Stomach (tissue), 4 donors: ENCODE results near the gene IPO11.

Experiments used
- EP300 ChIP-seq: sonication (generic); formaldehyde crosslinking; IDR thresholded peaks from one replicate; pipeline ENCODE4 v1.6.1; 2017; ENCODE audit warnings: antibody characterized with exemption
- POLR2A ChIP-seq, 4 donors: fragments of 450-650 bp; IDR thresholded peaks; one replicate each; pipeline ENCODE4 v1.6.1; 2016; ENCODE audit warnings: antibody characterized with exemption in 4 of 4, control low read depth in 2 of 4, mild to moderate bottlenecking in 1 of 4, moderate library complexity in 1 of 4
- POLR2AphosphoS5 ChIP-seq, 3 donors: sonication (generic); formaldehyde crosslinking; IDR thresholded peaks; one replicate each; pipeline ENCODE4 v1.6.1; 2016; ENCODE audit warnings: antibody characterized with exemption in 3 of 3
- TF ChIP-seq, protein P1 (sequence below), 7 experiments: fragments of 450-650 bp in 4 of 7; fragments of 200-600 bp in 3 of 7; sonication (generic) in 3 of 7; IDR thresholded peaks; one replicate each; pipeline ENCODE4 v1.5.1; 2016 to 2019; ENCODE audit warnings: antibody characterized with exemption in 7 of 7, control low read depth in 2 of 7, mild to moderate bottlenecking in 1 of 7

DNA sequence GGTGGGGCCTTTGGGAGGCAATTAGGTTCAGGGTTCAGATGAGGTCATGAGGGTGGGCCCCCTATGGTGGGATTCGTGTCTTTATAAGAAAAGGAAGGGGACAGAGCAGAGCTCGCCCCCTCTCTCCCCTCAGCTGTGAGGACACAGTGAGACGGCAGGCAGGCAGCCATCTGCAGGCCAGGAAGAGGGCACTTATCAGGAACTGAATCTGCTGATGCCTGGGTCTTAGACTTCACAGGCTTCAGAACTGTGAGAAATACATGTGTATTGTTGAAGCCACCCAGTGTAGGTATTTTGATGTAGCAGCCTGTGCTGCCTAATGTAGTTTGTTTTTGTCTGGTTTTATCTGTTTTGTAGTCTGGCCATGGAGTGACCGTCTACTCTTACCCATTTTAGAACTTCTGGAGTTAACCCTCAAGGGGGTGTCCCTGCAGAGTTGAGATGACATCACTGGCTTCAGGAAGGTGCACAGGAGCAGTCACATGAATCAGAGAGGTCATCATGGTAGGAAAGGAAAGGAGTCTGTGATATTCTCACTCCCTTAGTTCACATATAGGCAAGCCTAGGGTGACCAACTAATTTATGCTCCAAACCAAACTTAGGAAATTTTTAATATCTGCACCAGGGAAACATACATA, 237.0 kb downstream of the IPO11 start:
- TF ChIP-seq, protein P1, sequence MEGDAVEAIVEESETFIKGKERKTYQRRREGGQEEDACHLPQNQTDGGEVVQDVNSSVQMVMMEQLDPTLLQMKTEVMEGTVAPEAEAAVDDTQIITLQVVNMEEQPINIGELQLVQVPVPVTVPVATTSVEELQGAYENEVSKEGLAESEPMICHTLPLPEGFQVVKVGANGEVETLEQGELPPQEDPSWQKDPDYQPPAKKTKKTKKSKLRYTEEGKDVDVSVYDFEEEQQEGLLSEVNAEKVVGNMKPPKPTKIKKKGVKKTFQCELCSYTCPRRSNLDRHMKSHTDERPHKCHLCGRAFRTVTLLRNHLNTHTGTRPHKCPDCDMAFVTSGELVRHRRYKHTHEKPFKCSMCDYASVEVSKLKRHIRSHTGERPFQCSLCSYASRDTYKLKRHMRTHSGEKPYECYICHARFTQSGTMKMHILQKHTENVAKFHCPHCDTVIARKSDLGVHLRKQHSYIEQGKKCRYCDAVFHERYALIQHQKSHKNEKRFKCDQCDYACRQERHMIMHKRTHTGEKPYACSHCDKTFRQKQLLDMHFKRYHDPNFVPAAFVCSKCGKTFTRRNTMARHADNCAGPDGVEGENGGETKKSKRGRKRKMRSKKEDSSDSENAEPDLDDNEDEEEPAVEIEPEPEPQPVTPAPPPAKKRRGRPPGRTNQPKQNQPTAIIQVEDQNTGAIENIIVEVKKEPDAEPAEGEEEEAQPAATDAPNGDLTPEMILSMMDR (IDR thresholded peaks at IDR 0.05): no peak
- TF ChIP-seq EP300: no peak
- no peak for TF ChIP-seq POLR2A (IDR thresholded peaks at IDR 0.05)
- no peak for TF ChIP-seq POLR2AphosphoS5 (IDR thresholded peaks at IDR 0.05)
